Keratinocyte (primary cell): ENCODE measurements around the gene SSTR1. TPM values are rescaled to one million over a fixed set of nuclear protein-coding genes. Genes with fewer than 3 reads are reported as not detected.

ENCODE experiments used
- DNase-seq: peaks from one replicate; pipeline ENCODE4 v3.0.0-alpha.2; 2011; ENCODE audit warnings: low read depth, missing footprints, low spot score
- FAIRE-seq: peaks from 2 replicates; lab custom pipeline; 2011; peaks lifted over from hg19 to GRCh38; lab: Jason Lieb, UNC
- H2AFZ ChIP-seq: 2 replicates; pipeline ENCODE4 v1.6.0; 2012; ENCODE audit warnings: low read length, control low read depth, inconsistent platforms; ENCODE audit not compliant: control insufficient read depth
- H3K27ac ChIP-seq: 2 replicates; pipeline ENCODE4 v1.5.1; 2011; ENCODE audit warnings: low read length; ENCODE audit not compliant: control insufficient read depth, insufficient read depth
- H3K27me3 ChIP-seq: 3 replicates; pipeline ENCODE4 v1.6.0; 2011; ENCODE audit warnings: low read length; ENCODE audit not compliant: control insufficient read depth, insufficient read depth; ENCODE audit errors: extremely low read depth
- H3K36me3 ChIP-seq, 2 experiments: 2 replicates in 1 of 2; 3 replicates in 1 of 2; pipeline ENCODE4 v1.5.1; 2011; ENCODE audit warnings: low read length in 2 of 2, mild to moderate bottlenecking in 1 of 2; ENCODE audit not compliant: control insufficient read depth in 2 of 2, insufficient read depth in 2 of 2; ENCODE audit errors: extremely low read depth in 1 of 2
- H3K4me1 ChIP-seq: 3 replicates; pipeline ENCODE4 v1.5.1; 2011; ENCODE audit warnings: low read length; ENCODE audit not compliant: control insufficient read depth, insufficient read depth; ENCODE audit errors: extremely low read depth
- H3K4me2 ChIP-seq: 3 replicates; pipeline ENCODE4 v1.6.0; 2011; ENCODE audit warnings: low read depth, low read length; ENCODE audit not compliant: control insufficient read depth, insufficient read depth; ENCODE audit errors: extremely low read depth
- H3K4me3 ChIP-seq, 3 experiments: fragments of 200-600 bp in 1 of 3; sonication (generic) in 1 of 3; 2 replicates in 2 of 3; 3 replicates in 1 of 3; pipeline ENCODE4 v1.5.1; 2011 to 2016; ENCODE audit warnings: low read length in 3 of 3, mild to moderate bottlenecking in 3 of 3, control low read depth in 2 of 3, inconsistent platforms in 1 of 3, low read depth in 1 of 3, mixed read lengths in 1 of 3, mixed run types in 1 of 3, moderate library complexity in 1 of 3; ENCODE audit not compliant: control insufficient read depth in 2 of 3, insufficient read depth in 2 of 3; ENCODE audit errors: extremely low read depth in 1 of 3
- H3K79me2 ChIP-seq: 2 replicates; pipeline ENCODE4 v1.6.0; 2012; ENCODE audit warnings: low read length; ENCODE audit not compliant: control insufficient read depth, insufficient read depth
- H3K9ac ChIP-seq: 3 replicates; pipeline ENCODE4 v1.6.0; 2011; ENCODE audit warnings: low read length; ENCODE audit not compliant: control insufficient read depth, insufficient read depth; ENCODE audit errors: extremely low read depth
- H3K9me1 ChIP-seq: 3 replicates; pipeline ENCODE4 v1.6.0; 2011; ENCODE audit warnings: low read length; ENCODE audit not compliant: control insufficient read depth, insufficient read depth; ENCODE audit errors: extremely low read depth
- H3K9me3 ChIP-seq: 2 replicates; pipeline ENCODE4 v1.5.1; 2012; ENCODE audit warnings: low read depth, low read length; ENCODE audit not compliant: control insufficient read depth
- H4K20me1 ChIP-seq: 3 replicates; pipeline ENCODE4 v1.6.0; 2011; ENCODE audit warnings: low read length; ENCODE audit not compliant: control insufficient read depth, insufficient read depth; ENCODE audit errors: extremely low read depth
- CTCF ChIP-seq, 3 experiments: IDR thresholded peaks in 1 of 3; conservative IDR thresholded peaks in 1 of 3; optimal IDR thresholded peaks in 1 of 3; 2 replicates in 2 of 3; 3 replicates in 1 of 3; pipeline versions ENCODE3 to v1.5.1; 2011; ENCODE audit warnings: low read length in 3 of 3, mild to moderate bottlenecking in 3 of 3, moderate library complexity in 2 of 3, control low read depth in 1 of 3, inconsistent platforms in 1 of 3; ENCODE audit not compliant: insufficient read depth in 2 of 3; ENCODE audit errors: extremely low read depth in 1 of 3
- EZH2 ChIP-seq: IDR thresholded peaks from one replicate; pipeline ENCODE4 v1.6.1; 2012; ENCODE audit warnings: inconsistent platforms, mild to moderate bottlenecking, low read length, moderate library complexity
- dilution Hi-C: fragments of 300-500 bp; cut with MboI; formaldehyde crosslinking; loops from one replicate; pipeline ENCODE4 v1.7.0; 2020; ENCODE audit warnings: low sequenced_read_pairs; ENCODE audit not compliant: extremely low pct_ligation_motif_present
- polyA plus RNA-seq, 5 experiments: library from polyadenylated mRNA; depleted of rRNA in 3 of 5; stranded (reverse) in 3 of 5; stranded (forward) in 1 of 5; unstranded in 1 of 5; fragments of >200 nt; gene quantifications; 1 replicate in 1 of 5; 2 replicates in 3 of 5; 3 replicates in 1 of 5; pipeline versions ENCODE4 v1.2.1 to v1.2.3, GENCODE V29; 2011 to 2012; ENCODE audit warnings: missing spikeins in 2 of 5, low read depth in 1 of 5, low replicate concordance in 1 of 5

The SSTR1 gene
- polyA plus RNA-seq, 1 donor (not counting 4 experiments of a cell fraction or from before 2014, with no cell fraction given) = 0.05 TPM

- Histone ChIP-seq H3K36me3 (no peaks in the 10 kb centered on the region), H3K79me2 (no peaks in the 10 kb centered on the region), H3K9me3 (no peaks in the 10 kb centered on the region), H3K4me1 (no peaks in the 10 kb centered on the region), H3K27ac (no peak overlapping the region), H3K4me3 (no peak overlapping the region), H4K20me1 (no peaks in the 10 kb centered on the region), H3K9ac (no peak overlapping the region), H3K9me1 (no peaks in the 10 kb centered on the region), H2AFZ (no peak overlapping the region), H3K27me3 (no peaks in the 10 kb centered on the region), H3K4me2 (no peak overlapping the region)
- DNase-seq (no peak), FAIRE-seq (no peak)
- TF ChIP-seq EZH2 = no peak
- TF ChIP-seq CTCF (optimal IDR thresholded peaks at IDR 0.05 in 1 of 3, IDR thresholded peaks at IDR 0.05 in 1 of 3, conservative IDR thresholded peaks at IDR 0.05 in 1 of 3; ENCODE audit: extremely low read depth in 1 of 3, insufficient read depth in 2 of 3, low read length in 3 of 3) = no peak
- dilution Hi-C loops = no loop called here
Observed at GRCh38 chr14:38225946-38226345, 18.2 kb downstream of the SSTR1 start.

DNA sequence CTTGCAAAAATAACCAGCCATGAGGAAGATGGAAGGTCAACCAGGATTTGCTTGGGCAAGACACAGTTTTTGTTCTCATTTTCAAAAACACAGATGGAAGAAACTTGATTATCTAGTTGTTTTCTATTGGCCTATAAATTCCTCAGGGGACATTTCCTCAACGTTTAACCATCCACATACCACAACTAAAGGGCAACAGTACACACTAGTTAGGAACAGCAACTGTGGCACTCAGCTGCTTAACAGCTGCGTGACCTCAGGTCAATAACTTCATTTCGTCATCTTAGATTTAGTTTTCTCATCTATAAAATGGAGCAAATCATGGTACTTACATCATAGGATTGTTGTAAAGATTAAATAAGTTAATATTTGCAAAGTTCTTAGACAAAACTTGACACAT, 18.7 kb downstream of the SSTR1 start:
- H2AFZ ChIP-seq = no peak overlapping the region
- no peak overlapping the region for H3K9ac ChIP-seq
- DNase-seq (no peak), FAIRE-seq (no peak)
- H4K20me1 ChIP-seq = no peaks in the 10 kb centered on the region
- TF ChIP-seq EZH2 = no peak
- no peak for TF ChIP-seq CTCF (optimal IDR thresholded peaks at IDR 0.05 in 1 of 3, IDR thresholded peaks at IDR 0.05 in 1 of 3, conservative IDR thresholded peaks at IDR 0.05 in 1 of 3; ENCODE audit: extremely low read depth in 1 of 3, insufficient read depth in 2 of 3, low read length in 3 of 3)
- H3K4me3 ChIP-seq = no peak overlapping the region
- H3K9me3 ChIP-seq = no peaks in the 10 kb centered on the region
- dilution Hi-C loops = no loop called here
- no peaks in the 10 kb centered on the region for H3K4me1 ChIP-seq
- H3K9me1 ChIP-seq = no peaks in the 10 kb centered on the region
- no peak overlapping the region for H3K4me2 ChIP-seq
- no peak overlapping the region for H3K27ac ChIP-seq
- no peaks in the 10 kb centered on the region for H3K36me3 ChIP-seq
- no peaks in the 10 kb centered on the region for H3K27me3 ChIP-seq
- H3K79me2 ChIP-seq = no peaks in the 10 kb centered on the region
